Right lobe of liver (tissue), 4 donors: ENCODE data around the gene LRRK2.

Experiments
- CTCF ChIP-seq, 4 donors: fragments of 200-600 bp in 3 of 4; fragments of 450-650 bp in 1 of 4; IDR thresholded peaks; one replicate each; pipeline versions ENCODE4 v1.5.1 to v1.8.0; 2016 to 2022; ENCODE audit warnings: antibody characterized with exemption in 4 of 4, mild to moderate bottlenecking in 2 of 4
- POLR2A ChIP-seq: fragments of 450-650 bp; IDR thresholded peaks from one replicate; pipeline ENCODE4 v1.6.1; 2017; ENCODE audit warnings: antibody characterized with exemption, mild to moderate bottlenecking
- donor health status: DM: no; HTN: no; CAD: no.
- donor health status: DM: no; HTN: no; CAD: no.
- donor health status: DM: no; HTN: yes; CAD: no.

DNA sequence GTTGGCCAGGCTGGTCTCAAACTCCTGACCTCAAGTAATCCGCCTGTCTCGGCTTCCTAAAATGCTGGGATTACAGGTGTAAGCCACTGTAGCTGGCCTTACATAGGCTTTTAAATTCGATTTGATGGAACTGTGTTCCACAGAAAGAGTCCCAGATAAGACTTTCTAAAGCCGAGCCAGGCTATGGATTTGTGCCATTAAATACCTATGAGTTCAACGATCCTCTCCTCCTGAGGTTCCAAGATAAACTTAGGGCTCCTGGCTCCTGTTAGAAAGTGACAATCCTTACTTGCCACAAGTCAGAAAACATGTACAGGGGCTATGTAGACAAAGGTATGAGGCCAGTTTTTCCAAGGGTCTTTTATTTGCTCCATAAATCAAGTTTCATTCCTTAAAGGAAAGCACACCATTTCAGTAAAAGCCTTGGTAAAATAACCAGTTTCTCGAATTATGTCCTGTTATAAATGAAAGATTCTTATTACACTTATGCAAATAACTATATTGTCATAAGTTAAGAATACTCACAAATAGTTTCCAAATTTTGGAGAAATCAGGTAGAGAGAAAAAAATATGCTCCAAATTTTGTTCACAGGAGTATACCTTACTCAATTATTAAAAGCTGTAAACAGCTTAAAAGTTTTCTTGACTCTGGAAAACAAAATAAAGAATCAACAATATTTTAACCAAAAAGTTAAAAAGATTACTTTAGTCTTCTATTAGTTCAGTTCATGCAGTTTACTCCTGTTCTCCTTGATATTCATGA lies 36.1 kb upstream of the LRRK2 start:
- TF ChIP-seq CTCF (IDR thresholded peaks at IDR 0.05) (no peak), POLR2A (no peak)
